Measurements from ENCODE around the gene THRB.
A peak's percentile ranks its signal among the peaks of the same experiment; 100 is the strongest.

DNA sequence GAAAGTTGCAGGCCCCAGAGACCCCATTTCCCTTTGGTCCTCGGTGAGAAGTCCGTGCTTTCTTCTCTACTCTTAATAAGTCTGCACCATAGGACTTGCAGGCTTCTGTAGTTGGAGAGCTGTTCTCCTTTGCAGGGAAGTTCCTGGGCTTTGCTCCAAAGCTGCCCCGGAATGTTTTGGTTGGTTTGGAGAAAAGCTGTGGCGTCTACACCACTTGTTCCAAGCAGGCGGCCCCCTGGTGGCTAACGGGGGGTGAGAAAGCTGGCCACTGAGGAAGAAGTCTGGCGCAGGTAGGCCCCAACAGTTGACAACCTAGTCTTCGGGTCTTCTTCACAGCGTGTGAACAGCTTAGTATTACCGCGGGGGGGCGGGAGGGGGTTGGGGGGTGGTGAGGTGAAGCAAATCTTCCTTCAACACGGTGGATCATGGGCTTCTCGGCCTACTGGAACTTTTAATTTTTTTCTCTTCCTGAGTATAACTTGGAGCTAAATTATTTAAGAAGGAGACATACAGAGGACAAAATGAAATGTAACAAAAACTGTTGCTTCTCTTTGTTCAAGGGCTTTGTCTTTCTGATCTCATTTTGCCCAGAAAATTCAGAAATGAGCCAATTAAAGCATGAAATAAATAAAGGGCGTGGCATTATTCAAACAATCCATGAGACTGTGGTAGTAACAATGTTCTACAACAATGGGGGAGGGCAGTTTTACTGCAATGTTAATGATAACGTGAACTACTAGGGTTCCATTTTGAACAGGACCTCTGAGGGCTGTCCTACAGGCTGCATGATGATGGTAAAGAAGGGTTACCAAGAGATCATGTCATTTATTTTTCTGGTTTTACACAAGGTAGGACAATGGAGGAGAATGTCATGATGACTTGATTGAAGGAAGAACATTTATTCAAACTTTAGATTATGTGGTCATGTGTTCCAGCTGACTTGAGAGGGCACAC, 2.2 kb upstream of the THRB start:
- TF ChIP-seq EZH2 (IDR thresholded peaks at IDR 0.05; ENCODE audit: borderline replicate concordance, low read length) = no peak
- TF ChIP-seq, protein P1, sequence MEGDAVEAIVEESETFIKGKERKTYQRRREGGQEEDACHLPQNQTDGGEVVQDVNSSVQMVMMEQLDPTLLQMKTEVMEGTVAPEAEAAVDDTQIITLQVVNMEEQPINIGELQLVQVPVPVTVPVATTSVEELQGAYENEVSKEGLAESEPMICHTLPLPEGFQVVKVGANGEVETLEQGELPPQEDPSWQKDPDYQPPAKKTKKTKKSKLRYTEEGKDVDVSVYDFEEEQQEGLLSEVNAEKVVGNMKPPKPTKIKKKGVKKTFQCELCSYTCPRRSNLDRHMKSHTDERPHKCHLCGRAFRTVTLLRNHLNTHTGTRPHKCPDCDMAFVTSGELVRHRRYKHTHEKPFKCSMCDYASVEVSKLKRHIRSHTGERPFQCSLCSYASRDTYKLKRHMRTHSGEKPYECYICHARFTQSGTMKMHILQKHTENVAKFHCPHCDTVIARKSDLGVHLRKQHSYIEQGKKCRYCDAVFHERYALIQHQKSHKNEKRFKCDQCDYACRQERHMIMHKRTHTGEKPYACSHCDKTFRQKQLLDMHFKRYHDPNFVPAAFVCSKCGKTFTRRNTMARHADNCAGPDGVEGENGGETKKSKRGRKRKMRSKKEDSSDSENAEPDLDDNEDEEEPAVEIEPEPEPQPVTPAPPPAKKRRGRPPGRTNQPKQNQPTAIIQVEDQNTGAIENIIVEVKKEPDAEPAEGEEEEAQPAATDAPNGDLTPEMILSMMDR (IDR thresholded peaks at IDR 0.05; ENCODE audit: low read length) = peak; percentile 35; the same call in 1 of the 2 replicates
